Frontal cortex (tissue), 1 donor: ENCODE measurements around the gene KRT6C. TPM values are rescaled to one million over a fixed set of nuclear protein-coding genes. Genes with fewer than 3 reads are reported as not detected.

ENCODE experiments used
- total RNA-seq: library from RNA; depleted of rRNA; stranded (reverse); fragments of >200 nt; gene quantifications from one replicate; pipeline ENCODE4 v1.2.3, GENCODE V29; 2014

KRT6C gene
- total RNA-seq, 1 donor from 2014 or later: not detected

Other genes starting within 250 kb of the KRT6C start
- gene KRT7, start 240.6 kb downstream of the KRT6C start, total RNA-seq: not detected
- gene KRT86, start 199.2 kb downstream of the KRT6C start, total RNA-seq: under 0.01 TPM
- gene KRT81, start 182.3 kb downstream of the KRT6C start, total RNA-seq: not detected
- not detected for gene KRT83, start 152.4 kb downstream of the KRT6C start, total RNA-seq
- not detected for gene KRT85, start 106.3 kb downstream of the KRT6C start, total RNA-seq
- not detected for gene KRT84, start 88.2 kb downstream of the KRT6C start, total RNA-seq
- gene KRT82, start 67.5 kb downstream of the KRT6C start, total RNA-seq: not detected
- not detected for gene KRT75, start 39.4 kb downstream of the KRT6C start, total RNA-seq
- not detected for gene KRT6B, start 21.7 kb downstream of the KRT6C start, total RNA-seq
- gene KRT6A, start 19.5 kb upstream of the KRT6C start, total RNA-seq: not detected
- not detected for gene KRT5, start 46.6 kb upstream of the KRT6C start, total RNA-seq
- not detected for gene KRT71, start 79.3 kb upstream of the KRT6C start, total RNA-seq
- not detected for gene KRT74, start 100.0 kb upstream of the KRT6C start, total RNA-seq
- gene KRT72, start 127.7 kb upstream of the KRT6C start, total RNA-seq: not detected
- not detected for gene KRT73, start 144.8 kb upstream of the KRT6C start, total RNA-seq
- gene KRT2, start 178.4 kb upstream of the KRT6C start, total RNA-seq: not detected
- gene KRT1, start 206.6 kb upstream of the KRT6C start, total RNA-seq: 0.82 TPM
- gene KRT77, start 229.7 kb upstream of the KRT6C start, total RNA-seq: not detected